Hippocampal formation (tissue), 2 donors: Measurements from ENCODE around the gene PNPLA7.
"Not testable (repeated sequence)": the region's sequence is repeated elsewhere in the genome, so short reads cannot be mapped to it uniquely, and the experiment has no call there.

ENCODE experiments used
- DNase-seq, 2 donors: peaks; one replicate each; lab custom pipeline; 2025; lab: John Stamatoyannopoulos, UW

PNPLA7 gene

DNA sequence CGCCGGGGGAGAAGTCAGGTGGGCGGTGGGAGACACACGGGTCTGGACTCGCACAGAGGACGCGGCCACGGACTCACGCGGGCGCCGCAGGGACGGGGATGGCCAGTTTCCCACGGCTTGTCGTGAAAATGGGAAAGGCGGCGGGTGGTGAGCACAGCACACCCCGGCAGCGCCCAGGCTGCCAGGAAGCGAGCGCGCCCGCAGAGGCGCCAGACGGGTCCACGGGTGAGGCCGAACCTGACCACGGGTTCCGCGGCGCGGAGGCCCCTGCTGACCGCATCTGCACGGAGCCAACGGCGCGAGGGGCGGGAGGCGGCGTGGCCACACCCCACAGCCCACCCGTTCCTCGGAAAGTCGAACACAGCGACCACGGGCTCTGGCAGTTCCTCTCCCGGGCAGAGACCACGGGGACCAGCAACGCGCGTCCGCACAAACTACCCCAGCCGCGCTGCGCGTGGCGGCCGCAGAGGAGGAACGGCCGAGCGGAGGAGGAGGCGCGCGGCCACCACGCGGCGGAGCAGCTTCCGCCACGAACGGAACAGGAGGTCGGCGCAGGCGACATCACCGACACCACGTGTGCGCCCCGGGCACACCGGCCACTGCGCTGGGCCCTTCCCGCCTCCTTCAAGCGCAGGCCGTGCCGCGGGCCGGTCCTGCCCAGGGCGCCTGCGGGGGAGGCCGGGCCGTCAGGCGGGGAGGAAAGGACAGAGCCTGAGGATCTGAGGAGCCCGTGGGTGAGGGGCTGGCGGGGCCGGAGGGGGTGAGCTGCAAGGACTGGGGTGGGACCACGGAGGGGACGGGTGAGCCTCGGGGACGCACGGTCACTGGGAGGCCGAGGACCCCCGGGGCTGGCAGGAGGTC lies 132.8 kb downstream of the PNPLA7 start:
- DNase-seq = no peak

DNA sequence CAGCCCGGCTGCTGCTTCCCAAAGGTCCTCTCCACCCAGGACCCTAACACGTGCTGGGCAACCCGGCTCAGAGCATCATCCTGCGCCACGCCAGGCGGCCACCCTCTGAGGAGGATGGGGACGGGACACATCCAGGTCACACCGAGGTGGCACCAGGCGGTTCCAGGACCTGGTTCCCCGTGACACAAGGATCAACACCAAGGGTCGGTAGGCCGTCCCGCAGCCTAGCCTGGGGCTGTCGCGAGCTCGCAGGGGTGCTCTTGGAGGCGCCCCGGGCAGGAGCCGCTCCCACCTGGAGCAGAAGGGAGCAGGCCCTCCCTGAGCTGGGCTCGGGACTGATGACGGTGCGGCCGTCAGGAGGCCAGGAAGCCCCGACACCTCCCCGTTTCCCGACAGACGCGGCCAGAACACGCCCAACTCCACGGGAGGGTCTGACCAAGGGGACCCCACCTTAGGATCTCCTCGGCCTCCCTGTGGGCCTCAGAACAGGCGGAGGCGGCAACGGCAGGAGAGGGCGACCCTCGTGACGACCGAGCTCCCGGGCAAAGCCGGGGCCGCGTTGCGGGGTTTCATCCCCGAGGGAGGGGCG lies 133.5 kb downstream of the PNPLA7 start:
- no peak for DNase-seq

DNA sequence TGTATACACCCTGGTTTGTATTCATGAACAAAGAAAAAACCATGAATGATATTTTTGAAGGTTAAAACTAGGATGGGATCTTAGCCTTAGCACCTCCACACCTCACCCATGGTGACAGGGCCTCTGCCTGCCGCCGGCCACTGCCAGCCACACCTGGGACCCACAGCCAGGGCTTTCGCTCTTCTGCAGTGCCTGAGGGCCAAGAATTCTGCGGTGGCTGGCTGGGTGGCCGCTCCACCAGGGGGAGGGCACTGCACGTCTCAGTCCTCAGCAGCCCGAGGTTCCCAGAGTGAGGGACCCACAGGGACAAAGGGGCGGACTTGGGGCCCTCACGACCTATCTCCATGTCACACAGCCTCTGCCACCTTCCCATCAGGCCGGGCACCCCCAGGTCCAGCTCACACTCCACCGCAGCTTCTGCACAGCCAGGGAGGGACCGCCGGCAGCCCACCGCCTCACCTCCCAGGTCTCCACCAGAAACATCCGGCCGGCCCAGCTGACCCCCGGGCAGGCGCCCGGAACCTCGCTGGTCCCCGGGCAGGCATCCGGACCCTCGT lies 134.1 kb downstream of the PNPLA7 start:
- no peak for DNase-seq

DNA sequence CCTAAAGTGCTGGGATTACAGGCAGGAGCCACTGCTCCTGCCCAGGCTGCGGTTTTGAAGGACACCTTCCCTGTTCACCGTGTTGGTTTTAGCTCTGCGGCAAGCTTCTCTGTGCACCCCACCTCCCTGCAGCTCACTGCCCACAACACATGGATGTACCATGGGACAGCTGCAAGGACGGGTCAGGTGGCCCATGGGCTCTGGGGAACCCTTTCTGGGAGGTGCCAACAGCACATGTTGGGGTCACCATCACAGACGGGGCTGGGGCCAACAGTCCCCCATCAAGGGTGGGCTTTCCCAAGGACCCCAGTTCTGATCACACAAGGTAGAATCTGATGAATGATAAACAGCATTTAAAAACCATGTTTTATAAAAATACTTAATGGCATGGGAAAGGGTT lies 134.8 kb downstream of the PNPLA7 start:
- no peak for DNase-seq

DNA sequence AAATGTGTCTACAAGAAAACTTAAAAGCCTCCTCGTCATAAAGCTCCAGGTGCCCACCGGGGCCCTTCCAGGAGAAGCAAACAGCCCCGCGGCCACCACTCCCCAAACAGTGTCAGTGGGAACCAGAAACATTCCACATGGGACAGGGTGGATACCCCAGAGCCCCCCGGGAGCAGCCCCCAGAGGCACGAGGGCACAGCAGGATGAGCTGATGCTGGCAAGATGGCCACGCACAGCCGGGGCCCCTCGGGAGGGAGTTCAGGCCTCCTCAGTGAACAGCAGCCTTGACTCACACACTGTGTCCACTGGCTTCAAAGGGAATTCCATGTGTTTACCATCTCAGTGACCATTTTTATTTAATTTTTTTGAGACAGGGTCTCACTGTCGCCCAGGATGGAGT lies 137.8 kb downstream of the PNPLA7 start:
- DNase-seq = no peak

DNA sequence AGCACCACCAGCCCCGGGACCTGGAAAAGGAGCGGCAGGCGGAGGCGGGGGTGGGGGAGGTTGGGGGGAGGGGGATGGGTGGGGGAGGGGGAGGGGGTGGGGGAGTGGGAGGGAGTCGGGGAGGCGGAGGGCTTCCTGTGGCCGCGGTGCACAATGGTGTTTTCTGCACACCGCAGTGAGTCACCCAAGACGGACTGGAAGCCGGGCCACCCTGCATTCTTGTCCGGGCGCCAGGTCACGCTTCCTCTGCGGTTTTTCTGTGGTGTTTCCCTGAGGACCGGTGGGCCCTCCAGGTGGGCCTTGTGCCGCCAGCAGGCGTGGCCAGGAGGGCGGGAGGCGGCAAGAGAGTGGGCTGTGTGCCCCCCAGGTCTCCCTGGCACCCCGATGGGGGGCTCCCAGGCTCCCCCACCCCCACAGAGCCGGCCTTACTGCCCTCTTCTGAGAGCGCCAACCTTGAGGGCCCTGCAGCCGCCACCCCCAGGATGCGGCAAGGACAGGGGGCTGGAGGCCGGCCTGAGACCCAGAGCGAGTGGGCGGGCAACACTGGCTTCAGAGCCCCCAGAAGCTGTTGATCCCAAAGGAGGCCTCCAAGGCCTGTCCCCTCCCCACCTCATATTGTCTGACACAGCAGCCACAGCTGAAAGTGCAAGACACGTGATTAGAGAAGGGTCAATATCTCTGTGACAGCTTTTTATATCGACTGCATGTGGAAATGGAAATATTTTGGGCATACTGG lies 138.4 kb downstream of the PNPLA7 start:
- no peak for DNase-seq

DNA sequence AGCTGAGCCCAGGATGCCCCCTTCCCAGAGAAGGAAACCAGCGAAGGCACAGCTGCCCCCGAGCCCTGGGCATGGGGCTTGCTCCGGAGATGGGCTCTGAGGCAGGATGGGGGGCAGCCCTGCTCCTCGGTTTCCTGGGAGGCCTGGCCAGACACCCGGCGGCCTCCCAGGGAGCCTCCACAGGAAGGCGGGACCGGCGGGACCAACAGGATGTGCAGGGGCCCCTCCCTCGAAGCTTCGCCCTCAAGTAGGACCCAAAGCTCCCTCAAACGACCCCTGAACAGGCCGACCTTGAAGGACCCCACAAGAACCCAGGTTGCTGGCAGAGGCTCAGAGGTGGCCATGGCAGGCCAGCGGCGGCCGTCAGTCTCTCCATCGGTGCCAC lies 138.9 kb downstream of the PNPLA7 start:
- no peak for DNase-seq

DNA sequence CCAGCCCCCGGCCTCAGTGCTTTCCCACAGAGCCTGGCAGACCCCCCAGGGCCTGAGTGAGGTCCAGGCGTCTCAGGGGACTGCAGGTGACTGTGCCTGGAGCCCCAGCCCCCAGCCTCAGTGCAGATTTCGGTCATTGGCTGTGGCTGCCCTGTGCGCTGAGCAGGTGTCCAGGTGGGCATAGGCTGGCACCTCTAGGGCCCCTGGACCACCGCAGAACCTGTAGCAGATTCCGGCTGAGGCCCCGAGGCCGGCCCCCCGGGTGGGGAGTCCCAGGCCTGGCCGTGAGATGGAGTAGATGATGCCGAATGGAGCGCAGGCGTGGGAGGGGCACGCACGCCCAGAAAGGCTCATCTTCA lies 139.3 kb downstream of the PNPLA7 start:
- DNase-seq = no peak

DNA sequence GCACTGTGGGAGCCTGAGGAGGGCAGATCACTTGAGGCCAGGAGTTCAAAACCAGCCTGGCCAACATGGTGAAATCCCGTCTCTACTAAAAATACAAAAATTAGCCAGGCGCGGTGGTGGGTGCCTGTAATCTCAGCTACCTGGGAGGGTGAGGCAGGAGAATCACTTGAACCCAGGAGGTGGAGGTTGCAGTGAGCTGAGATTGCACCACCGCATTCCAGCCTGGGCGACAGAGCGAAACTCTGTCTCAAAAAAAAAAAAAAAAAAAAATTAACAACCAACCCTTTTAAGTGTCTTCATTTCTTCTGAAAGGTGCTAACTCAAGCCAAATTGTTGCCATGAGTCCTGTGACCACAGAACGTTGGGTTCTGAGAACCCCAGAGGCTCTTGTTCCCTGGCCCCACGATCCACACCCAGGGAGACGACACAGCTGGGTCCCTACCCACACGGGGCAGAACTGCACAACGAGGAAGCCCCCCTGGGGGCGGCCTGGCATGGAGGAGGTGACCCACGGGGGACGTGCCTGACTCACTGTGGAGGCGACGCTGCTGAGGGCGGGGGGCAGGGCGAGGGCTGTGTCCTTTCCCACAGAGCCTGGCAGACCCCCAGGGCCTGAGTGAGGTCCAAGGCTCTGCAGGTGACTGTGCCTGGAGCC lies 139.8 kb downstream of the PNPLA7 start:
- not testable (repeated sequence) for DNase-seq
